IPS-NIHi11 (cell line): ENCODE results near the gene MRPL33.

Experiments
- DNase-seq: peaks from one replicate; pipeline ENCODE4 v3.0.0; 2012; ENCODE audit warnings: mixed read lengths, low spot score

MRPL33 gene

GRCh38 chr2:27808984-27809383 is 37.5 kb downstream of the MRPL33 start:
- DNase-seq, result no peak

- DNase-seq, result no peak
Measured at GRCh38 chr2:27809761-27810241, 38.3 kb downstream of the MRPL33 start.

GRCh38 chr2:27810455-27810854 is 38.9 kb downstream of the MRPL33 start:
- DNase-seq, result no peak

- DNase-seq, result no peak
Measured at GRCh38 chr2:27811768-27812167, 40.2 kb downstream of the MRPL33 start.

- no peak for DNase-seq
Measured at GRCh38 chr2:27814758-27815157, 43.2 kb downstream of the MRPL33 start.

GRCh38 chr2:27815860-27816438 is 44.4 kb downstream of the MRPL33 start:
- no peak for DNase-seq

GRCh38 chr2:27822049-27822448 is 50.5 kb downstream of the MRPL33 start:
- DNase-seq, result no peak

- DNase-seq, result no peak
Measured at GRCh38 chr2:27823135-27823534, 51.6 kb downstream of the MRPL33 start.

- DNase-seq, result no peak
Measured at GRCh38 chr2:27823569-27823968, 52.0 kb downstream of the MRPL33 start.

- DNase-seq, result no peak
Measured at GRCh38 chr2:27824401-27824800, 52.9 kb downstream of the MRPL33 start.

- no peak for DNase-seq
Measured at GRCh38 chr2:27828305-27828704, 56.8 kb downstream of the MRPL33 start.
